GM21360 (cell line): ENCODE data around the gene ATM.

Source experiments
- ATAC-seq: cut with Tn5 transposase; IDR thresholded peaks from one replicate; pipeline ENCODE4 v1.9.1; 2021; ENCODE audit warnings: mild to moderate bottlenecking, moderate library complexity; ENCODE audit not compliant: unreplicated experiment

Gene ATM

GRCh38 chr11:108218912-108219783 lies 3.7 kb upstream of the ATM start:
- no peak for ATAC-seq

- no peak for ATAC-seq
These were observed 2.0 kb upstream of the ATM start for GRCh38 chr11:108220721-108221336.

GRCh38 chr11:108221371-108221770 lies 1.5 kb upstream of the ATM start:
- no peak for ATAC-seq

GRCh38 chr11:108221911-108222573 lies 825 bp upstream of the ATM start:
- ATAC-seq, result peak; percentile 1

GRCh38 chr11:108223348-108224149 lies 682 bp downstream of the ATM start:
- peak; percentile 23 for ATAC-seq

- no peak for ATAC-seq
These were observed 1.5 kb downstream of the ATM start for GRCh38 chr11:108224366-108224765.

- no peak for ATAC-seq
These were observed 2.3 kb downstream of the ATM start for GRCh38 chr11:108224911-108225786.

GRCh38 chr11:108226036-108226435 lies 3.2 kb downstream of the ATM start:
- no peak for ATAC-seq

GRCh38 chr11:108228251-108228650 lies 5.4 kb downstream of the ATM start:
- ATAC-seq, result no peak

- ATAC-seq, result no peak
These were observed 10.5 kb downstream of the ATM start for GRCh38 chr11:108233277-108233945.

GRCh38 chr11:108235192-108235591 lies 12.3 kb downstream of the ATM start:
- no peak for ATAC-seq

GRCh38 chr11:108235633-108236032 lies 12.8 kb downstream of the ATM start:
- ATAC-seq, result no peak

- peak; percentile 32 for ATAC-seq
These were observed 14.2 kb downstream of the ATM start for GRCh38 chr11:108237058-108237481.

- ATAC-seq, result no peak
These were observed 16.2 kb downstream of the ATM start for GRCh38 chr11:108239076-108239475.

- no peak for ATAC-seq
These were observed 18.6 kb downstream of the ATM start for GRCh38 chr11:108241330-108242037.

GRCh38 chr11:108242422-108242821 lies 19.6 kb downstream of the ATM start:
- no peak for ATAC-seq

- ATAC-seq, result no peak
These were observed 23.4 kb downstream of the ATM start for GRCh38 chr11:108246308-108246707.

GRCh38 chr11:108246885-108247284 lies 24.0 kb downstream of the ATM start:
- ATAC-seq, result no peak

GRCh38 chr11:108253176-108253575 lies 30.3 kb downstream of the ATM start:
- ATAC-seq, result no peak
